IPS-11a (cell line): ENCODE data around the gene CARS1.

ENCODE experiments used
- H3K4me3 ChIP-seq: one replicate; pipeline ENCODE4 v1.5.1; 2013; ENCODE audit warnings: low read depth, low read length, control low read depth

CARS1 gene

DNA sequence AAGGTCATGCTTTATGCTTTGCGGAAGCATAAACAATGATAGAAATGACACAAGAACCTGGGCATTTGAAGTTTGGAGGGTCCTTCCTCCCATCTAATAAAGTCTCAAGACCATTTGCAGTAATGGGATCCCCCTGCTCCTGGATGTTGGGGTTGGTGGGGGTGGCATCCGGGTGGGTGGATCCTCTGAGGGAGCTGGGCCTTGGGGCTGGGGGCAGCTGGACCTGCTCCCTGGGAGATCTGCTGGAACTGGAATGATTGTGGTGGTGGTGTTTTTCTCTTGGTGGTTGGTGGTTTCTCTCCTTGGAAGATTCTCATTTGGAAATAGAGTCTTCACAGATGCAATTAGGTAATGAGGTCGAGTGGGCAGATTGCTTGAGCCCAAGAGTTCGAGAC is 62.9 kb downstream of the CARS1 start:
- no peak overlapping the region for H3K4me3 ChIP-seq

DNA sequence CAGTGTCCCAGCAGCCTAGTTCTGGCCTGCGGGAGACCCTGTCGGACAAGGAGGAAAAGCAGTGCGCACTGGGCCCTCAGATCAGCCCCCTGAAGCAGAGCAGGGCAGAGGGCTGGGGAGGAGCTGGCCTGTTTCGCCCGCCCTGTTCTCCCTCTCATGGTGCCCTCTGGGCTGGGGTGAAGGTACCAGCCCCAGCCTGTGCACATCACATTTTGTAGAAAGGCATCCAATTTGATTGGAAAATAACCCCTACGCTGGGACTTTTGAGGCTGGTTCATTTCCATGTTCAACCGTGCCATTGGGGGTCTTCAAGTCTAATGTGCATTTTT is 64.3 kb downstream of the CARS1 start:
- peak overlapping the region; percentile 93 for H3K4me3 ChIP-seq

DNA sequence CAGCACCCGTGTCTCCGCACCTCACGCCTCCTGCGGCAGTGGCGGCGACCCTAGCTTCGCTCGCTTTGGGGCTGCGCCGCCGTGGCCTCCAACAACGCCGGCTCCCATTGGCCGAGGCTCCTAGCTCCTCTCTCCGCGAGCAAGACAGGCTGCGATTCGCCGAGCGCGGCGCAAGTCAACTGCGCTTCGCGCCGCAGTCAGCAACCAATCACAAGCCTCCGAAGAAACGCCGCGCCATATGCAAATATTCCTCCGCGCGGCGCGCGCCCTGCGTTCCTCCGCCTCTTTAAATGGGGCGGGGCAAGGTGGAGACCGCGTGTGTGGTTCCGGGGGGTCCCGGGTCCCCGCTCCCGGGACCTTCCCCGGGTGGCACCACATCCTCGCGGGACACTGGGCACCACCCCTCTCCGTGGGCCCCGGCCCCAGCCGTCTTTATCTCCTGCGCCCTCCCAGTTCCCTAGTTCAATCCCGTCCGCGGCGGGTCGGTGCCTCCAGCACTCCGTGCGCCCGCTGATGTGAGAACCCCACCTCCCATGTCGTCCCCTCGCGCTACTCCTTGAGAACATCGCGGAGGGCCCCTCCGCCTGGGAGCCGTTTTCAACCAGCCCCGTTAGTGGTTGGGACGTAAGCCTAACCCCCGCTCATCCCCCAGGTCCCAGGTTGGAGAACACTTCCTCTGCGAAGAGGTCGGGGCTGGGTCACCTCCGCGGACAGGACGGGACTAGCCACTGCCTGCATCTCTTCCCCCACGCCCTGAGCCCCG is 64.8 kb downstream of the CARS1 start, which contains the start of gene NAP1L4:
Gene NAP1L4 (minus strand): TSS at position 96 of the 763 bp plus-strand sequence. CDS start 13,109 bp downstream, outside the sequence.
- H3K4me3 ChIP-seq, result peak within 1 kb of the TSS; percentile 93

DNA sequence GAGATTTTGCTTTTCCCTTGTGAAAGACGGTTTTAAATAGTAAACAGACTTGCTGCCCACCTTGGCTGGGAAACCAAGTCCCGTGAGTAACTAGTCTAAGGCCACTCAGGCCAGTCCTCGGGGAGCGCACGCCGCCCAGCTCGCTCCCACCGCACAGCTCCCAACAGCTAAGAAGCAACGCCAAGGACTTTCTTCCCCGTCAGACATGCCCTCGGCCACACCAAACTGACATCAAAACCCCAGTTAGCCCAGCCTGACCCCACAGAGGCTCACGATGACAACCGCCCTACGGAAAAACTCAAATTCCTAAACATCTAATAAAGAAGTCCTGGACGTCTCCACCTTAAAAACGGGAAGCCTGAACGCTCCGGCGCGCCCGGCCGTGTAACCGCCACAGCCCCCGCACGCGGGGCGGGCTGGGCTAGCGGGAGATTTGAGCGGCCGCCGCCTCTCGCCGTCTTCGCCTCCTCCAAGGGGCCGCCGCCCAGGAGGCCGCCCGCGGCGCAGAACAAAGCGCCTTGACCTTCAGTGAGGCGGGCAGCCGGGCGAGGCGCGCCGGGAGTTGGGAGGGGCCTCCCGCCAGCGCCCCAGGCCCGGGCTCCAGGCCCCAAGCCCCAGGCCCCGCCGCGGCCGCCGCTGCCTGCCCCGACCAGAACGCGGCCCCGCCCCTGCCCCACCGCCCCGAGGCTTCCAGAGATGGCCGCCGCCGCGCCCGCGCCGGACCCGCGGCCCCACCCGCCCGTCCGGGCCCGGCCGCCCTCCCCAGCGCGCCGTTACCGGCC is 65.6 kb downstream of the CARS1 start:
- peak overlapping the region; percentile 93 for H3K4me3 ChIP-seq

DNA sequence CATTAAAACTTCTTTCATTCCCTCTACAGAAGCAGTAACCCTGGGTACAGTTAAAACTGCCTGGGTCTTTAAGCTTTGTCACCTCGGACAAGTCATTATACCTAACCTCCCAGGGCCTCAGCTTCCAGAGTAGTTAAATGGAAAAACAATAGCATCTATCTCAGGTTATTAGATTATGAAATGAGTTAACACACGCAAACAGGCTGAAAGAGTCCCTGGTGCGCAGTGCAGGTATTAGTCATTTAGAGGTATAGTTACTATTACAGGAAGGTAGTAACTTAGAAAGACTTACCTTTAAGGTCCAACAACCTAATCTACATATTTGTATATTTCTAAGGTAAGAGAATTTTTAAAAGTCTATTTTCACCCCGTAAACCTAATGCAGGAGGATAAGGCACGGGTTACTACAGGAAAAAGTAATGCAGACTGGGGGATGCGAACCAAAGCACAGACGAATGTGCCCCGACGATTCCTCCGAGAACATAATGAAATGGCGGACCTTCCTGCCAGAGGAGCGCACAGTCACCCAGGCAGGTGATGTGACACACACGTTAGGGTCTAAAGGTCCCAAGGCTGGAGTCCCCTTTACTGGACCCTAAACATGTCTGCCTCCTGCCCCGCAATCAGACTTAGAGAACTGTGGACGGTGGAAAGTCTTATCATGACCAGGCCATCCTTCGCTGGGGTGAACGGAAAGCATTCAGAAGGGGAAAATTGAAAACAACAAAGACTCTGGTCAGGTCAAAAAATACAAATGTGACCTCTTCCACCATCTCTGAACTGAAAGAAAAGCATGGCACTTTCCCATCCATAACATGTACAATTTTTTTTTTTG is 66.4 kb downstream of the CARS1 start:
- H3K4me3 ChIP-seq, result peak overlapping the region; percentile 93

DNA sequence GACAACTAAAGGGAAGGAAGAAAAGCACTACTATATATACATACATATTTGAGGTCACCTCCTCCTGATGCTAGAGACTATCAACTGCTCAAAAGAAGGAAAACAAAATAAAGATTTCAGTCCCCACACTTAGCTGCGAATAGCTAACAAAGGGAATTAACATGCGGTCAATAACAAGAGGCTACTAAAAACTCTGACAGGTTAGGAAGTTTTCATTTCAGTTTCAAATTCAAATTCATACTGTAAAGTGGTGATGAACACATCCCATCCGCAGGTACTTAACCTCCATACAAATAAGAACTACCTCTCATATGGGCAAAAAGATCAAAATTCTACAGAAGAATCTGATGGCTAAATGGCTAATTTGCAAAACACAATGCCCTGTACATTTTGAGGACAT is 67.7 kb downstream of the CARS1 start:
- H3K4me3 ChIP-seq, result no peak overlapping the region

DNA sequence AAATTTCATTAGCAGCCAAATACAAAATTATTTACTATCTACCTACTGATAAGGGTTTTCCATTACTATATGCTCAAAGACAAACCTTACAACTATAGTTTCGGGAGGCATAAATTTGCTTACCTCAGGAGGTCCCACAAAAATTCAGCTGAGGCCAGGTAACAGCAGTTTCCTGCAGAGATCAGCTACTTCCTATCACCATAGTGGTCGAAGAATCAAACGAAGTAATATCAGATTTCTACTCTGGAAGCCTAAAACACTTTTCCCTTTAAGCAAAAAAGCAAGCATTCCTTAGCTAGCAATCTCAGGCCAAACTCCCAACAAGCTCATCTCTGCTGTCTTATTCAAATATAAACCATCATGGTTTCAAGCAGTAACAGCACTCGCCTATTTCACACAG is 68.2 kb downstream of the CARS1 start:
- no peak overlapping the region for H3K4me3 ChIP-seq

DNA sequence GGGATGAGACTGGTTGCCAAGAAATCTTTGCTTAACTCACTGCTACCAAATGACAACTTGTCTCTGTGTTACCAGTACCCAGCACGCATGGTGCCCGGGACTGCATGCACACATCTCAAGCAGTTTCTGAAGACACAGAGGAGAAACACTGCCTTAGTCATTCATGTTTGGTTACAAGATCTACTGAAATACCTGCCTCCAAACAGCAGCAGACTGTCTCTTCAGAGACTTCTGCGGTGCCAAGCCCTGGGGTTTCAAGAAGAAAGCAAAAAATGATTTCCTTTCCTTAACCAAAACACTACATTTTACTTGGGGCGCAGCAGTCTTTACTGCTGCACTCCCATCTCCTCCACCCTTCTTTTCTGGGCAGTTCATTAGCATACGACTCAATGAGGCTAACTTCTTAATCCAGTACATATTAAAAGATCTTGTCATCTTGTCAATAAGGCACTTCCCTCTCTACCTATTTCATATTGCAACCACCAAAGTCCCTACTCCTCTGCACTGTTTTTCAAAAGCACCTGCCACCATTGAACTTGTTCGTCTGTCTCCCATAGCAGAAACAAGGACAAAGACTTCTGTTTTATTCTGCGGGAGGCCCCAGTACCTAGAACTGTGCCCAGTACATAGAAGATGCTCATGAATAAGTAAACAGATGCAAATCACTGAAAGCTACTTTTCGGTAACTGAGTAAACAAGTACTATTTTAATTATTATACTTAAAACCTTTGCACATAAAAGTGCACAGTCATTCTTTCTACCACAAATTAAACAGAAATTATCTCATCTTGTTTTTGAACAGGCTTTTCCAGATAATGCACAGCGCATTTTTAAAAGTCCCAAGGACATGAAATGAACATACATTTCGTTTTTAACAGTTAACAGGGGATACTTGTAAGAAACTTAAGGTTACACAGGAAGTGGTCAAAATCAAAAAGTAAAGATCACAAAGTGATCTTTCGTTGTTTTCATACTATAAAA is 69.1 kb downstream of the CARS1 start:
- H3K4me3 ChIP-seq, result no peak overlapping the region

DNA sequence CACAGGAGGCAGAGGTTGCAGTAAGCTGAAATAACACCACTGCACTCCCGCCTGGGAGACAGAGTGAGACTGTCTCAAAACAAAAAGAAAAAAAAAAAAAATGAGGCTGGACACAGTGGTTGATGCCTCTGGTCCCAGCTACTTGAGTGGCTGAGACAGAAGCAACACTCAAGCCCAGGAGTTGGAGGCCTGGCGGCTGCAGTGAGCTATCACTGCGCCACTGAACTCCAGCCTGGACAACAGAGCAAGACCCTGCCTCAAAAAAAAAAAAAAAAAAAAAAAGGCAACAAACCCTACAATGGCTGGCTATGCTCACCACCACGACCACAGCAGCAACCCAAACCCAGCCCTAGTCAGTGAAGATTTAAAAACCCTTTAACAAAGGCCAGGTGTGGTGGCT is 73.3 kb downstream of the CARS1 start:
- H3K4me3 ChIP-seq, result no peak overlapping the region

DNA sequence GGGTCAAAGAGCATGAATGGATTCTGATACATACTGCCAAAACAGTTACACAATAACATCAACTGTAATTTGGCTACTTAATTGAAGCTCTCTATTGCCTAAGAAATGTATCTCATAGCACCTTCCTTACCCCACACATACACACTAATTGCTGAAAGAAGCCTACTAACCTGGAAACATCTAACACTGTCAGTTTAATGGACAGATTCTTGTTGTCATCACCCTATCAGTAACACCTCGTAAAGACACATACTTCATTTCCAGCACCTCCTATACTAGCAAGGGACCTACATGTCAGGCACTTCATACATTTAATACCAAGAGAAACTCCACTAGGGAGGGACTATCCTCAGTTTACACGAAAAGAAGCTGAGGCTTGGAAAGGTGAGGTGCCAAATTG is 75.0 kb downstream of the CARS1 start:
- H3K4me3 ChIP-seq, result no peak overlapping the region

DNA sequence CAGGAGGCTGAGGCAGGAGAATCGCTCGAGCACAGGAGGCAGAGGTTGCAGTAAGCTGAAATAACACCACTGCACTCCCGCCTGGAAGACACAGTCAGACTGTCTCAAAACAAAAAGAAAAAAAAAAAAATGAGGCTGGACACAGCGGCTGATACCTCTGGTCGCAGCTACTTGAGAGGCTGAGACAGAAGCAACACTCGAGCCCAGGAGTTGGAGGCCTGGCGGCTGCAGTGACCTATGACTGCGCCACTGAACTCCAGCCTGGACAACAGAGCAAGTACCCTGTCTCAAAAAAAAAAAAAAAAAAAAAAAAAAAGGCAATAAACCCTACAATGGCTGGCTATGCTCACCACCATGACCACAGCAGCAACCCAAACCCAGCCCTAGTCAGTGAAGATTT is 76.1 kb downstream of the CARS1 start:
- no peak overlapping the region for H3K4me3 ChIP-seq

DNA sequence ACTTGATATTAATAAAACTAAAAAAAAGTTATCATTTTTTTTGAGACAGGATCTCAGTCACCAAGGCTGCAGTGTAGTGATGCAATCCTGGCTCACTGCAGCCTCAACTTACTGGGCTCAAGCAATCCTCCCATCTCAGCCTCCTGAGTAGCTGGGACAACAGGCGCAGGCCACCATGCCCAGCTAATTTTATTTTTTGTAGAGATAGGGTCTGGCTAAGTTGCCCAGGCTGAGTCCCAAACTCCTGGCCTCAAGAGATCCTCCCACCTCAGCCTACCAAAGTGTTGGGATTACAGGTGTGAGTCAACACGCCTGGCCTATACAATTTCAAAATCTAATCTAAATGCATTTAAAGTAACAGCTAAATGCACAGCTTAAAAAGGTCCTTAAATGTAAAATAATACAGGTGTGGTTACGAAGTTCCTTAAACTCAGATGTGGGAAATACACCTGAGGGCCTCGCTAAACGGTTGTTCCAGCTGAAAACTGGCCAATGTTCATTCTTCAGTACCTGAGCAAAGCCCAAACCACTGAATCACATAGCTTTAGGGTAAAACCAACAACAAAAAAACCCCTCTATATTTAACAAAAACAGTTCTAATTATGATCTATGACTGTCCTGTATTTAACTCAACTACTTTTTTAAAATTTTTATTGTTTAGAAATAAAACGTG is 76.9 kb downstream of the CARS1 start:
- H3K4me3 ChIP-seq, result no peak overlapping the region

DNA sequence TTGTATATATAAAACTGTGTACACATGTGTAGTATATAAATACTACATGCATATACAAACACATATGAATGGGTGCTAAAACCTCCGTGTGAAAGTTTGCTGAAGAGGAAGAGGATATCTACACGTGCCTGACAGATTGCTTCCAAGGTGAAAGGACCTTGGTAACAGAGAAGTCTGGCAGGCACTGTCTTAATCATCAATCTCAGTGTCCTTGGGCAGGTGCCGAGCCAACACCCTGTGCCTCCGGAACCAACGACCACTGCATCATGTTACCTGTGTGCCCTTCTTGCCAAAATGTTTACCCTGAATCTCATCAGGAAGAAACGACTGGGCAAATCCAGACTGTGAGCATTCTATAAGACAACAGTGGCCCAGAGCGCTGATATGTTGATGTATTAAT is 80.1 kb downstream of the CARS1 start:
- H3K4me3 ChIP-seq, result no peak overlapping the region

DNA sequence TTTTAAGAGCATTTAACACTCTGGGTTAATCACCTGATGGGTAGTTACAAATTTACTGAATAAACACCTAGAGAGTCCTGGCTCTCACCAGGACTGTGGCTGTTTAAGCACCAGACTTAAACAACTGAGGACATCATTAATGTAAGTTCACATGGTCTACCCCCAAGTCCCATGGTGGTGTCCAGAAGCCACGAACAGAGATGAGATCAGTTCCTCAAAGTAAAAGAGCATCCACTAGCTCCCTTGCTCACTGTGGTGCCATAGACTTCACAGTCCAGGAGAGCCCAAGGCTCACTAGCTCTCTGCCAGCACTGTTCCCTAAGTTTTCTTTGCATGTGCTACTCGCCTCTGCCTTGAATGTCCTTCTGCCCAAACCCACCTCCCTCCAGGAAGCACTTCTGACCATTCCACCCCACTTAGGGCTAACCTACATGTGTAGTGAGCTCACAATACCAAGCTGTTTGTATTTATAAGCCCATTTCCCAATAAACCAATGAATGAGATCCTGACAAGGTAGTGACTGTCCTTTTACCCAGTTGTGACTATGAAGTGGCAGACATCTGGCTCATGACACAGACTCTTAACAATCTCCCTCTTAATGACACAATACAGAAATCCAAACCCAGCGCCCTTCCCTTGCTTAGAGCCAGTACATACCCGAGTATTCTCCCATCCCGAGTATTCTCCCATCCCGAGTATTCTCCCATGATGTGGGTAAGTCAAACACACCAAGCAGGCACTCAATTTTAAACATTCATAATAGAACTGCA is 80.7 kb downstream of the CARS1 start:
- no peak overlapping the region for H3K4me3 ChIP-seq

DNA sequence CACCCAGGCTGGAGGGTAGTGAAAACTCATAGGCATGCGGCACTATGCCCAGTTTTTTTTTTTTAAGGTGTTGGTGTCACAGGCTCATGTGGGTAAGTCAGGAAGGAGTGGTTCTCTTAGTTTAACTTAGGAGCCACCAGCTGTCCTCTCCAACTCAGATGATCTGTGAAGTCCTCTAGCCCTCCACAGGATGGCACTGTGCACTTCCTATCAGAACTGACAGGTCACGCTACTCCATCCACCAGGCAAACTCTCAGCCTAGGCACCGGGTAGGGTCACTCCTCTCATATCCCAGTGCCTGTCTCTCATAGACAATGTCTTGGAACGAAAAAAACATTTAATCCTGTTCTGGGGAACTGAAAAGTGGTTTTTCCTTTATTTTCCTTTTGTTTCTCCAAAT is 81.6 kb downstream of the CARS1 start:
- no peak overlapping the region for H3K4me3 ChIP-seq

DNA sequence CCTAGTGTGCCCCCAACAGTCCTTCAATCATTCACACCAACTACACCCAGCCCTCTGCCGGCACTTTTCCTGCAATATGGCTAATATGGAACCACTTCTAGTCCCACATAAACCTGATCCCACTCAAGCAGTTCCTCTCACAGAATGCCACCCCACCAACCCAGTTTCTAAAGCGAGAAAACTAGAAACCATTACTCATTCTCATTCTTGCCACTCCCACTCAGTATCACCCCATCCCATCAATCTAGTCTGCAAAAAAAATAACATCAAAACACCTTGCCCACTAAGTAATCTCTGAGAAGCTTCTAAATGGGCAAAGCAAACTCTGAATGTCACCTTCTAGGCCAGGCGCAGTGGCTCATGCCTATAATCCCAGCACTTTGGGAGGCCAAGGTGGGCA is 83.0 kb downstream of the CARS1 start:
- H3K4me3 ChIP-seq, result no peak overlapping the region

DNA sequence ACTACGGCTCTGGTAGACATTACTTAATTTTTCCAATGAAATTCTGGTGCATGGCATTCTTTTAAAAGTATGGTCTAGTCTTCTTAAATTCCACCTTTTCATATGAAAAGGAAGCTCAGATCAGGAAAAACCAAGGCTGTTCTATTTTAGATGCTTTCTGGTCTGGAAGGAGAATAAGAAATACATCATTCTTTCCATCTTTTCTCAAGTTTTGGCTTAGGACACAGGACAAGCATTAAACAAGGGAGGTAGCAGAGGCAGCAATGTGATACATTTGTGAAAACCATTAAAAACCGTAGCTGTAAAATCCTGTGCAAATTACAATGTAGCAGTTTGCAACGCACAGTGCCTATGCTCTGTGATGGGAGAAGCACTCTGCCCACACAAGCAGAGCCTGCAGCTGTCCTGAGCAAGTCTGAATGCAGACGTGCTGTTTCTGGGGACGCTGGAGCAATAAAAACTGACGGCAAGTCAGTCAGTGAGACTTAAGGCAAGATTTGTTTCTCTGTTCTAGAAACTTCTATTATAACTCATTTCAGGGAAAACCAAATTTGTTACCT is 88.8 kb downstream of the CARS1 start:
- no peak overlapping the region for H3K4me3 ChIP-seq

DNA sequence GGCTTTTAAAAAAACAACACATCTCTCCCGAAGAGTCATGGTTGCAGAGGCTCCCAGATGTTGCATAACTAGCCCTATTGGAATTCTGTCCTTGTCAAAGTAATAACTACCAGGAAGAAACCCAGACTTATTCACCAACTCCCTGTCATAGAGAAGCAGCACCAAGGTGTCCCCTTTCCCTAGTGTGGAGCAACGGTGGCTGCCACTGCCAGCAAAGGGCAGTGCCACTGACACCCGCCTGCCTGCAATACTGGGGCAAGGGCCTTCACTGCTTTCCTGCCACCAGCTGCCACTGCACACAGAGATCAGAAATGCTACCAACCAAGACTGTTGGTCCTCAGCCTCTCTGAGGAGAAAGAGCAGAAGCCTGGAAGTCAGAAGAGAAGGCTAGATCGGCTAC is 92.4 kb downstream of the CARS1 start:
- H3K4me3 ChIP-seq, result no peak overlapping the region

DNA sequence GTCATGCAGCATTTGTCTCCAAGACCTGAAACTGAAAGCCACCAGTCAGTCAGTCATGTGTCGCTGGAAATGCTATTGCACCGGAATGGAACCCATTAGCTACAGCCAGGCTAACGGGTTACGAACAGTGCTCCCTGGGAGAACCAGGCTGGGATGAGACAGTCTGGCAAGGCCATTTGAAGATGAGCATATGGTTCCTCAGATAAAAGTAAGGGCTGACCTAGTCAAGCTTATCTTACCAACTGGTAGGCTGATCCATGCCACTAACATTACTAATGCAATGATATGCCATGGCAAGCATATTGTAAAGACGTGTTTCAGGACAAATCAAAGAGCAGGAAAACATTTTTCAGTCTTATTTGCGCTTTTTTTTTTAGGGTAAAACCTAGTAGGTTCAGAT is 93.5 kb downstream of the CARS1 start:
- H3K4me3 ChIP-seq, result no peak overlapping the region
